ENCODE measurements around the gene SLC4A4.

SLC4A4 gene

GRCh38 chr4:71549516-71550160 lies 210.8 kb downstream of the SLC4A4 start:
- no peak for DNase-seq

GRCh38 chr4:71550220-71551165 lies 211.7 kb downstream of the SLC4A4 start:
- no peak for DNase-seq

- no peak for DNase-seq
These were observed 214.8 kb downstream of the SLC4A4 start for GRCh38 chr4:71553605-71554004.

- no peak for DNase-seq
These were observed 215.2 kb downstream of the SLC4A4 start for GRCh38 chr4:71554025-71554424.

GRCh38 chr4:71558248-71558647 lies 219.4 kb downstream of the SLC4A4 start:
- DNase-seq = no peak

DNA sequence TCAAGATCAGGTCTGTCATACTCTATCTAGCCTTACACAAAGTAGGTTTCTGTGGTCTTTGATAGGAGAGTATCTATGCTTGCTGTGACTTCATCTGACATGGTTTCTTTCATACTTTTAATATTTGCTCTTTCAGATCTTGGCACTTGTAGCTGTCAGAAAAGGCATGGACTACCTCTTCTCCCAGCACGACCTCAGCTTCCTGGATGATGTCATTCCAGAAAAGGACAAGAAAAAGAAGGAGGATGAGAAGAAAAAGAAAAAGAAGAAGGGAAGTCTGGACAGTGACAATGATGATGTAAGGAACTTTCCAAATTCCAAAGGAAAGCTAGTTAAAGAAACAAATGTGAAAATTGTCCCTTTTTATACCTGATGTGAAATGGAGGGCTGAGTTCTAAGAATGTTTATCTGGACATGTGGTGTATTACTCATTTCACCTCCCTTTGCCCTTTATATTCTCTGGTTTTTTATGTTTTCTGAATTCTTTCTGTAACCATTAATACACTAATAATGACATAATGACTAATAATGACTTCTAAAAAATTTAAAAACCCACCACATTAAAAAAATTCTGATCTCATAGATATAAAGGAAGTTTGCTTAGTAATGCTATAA lies 221.2 kb downstream of the SLC4A4 start:
- no peak for DNase-seq

DNA sequence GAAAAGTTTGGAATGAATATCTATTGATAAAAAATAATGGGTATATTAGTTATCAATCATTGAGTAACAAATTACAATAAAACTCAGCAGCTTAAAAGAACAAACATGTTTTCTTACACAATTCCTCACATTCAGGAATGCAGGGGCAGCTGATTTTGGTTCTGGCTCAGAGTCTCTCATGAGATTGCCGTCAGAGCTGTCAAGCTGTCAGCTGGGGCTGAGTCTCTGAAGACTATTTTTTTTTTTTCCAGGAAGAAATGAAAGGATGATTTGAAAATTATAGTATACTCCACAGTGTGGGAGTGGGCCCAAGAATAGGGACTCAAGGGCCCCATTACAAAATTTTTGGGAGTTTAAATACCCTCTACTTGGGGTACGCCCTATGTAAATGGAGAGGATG lies 226.0 kb downstream of the SLC4A4 start:
- DNase-seq = no peak

DNA sequence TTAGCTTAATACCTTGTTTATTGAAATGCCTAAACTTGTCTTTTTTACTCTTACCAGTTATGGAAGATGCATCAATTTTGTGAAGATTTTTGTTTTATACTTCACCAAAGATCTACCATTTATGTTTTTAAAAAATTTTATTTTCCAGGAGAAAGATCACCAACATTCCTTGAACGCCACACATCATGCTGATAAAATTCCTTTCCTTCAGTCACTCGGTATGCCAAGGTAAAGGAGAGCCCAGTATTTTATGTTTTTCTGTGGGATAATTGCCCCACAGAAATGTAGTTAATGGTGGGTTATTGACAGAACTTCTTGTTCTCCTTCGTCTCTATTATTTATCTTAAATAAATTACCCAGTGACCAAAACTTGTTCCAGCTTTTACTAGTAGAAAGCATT lies 228.0 kb downstream of the SLC4A4 start:
- DNase-seq = no peak

GRCh38 chr4:71568131-71568530 lies 229.3 kb downstream of the SLC4A4 start:
- no peak for DNase-seq

GRCh38 chr4:71570492-71570891 lies 231.7 kb downstream of the SLC4A4 start:
- DNase-seq = no peak

- no peak for DNase-seq
These were observed 232.5 kb downstream of the SLC4A4 start for GRCh38 chr4:71571346-71571745.

DNA sequence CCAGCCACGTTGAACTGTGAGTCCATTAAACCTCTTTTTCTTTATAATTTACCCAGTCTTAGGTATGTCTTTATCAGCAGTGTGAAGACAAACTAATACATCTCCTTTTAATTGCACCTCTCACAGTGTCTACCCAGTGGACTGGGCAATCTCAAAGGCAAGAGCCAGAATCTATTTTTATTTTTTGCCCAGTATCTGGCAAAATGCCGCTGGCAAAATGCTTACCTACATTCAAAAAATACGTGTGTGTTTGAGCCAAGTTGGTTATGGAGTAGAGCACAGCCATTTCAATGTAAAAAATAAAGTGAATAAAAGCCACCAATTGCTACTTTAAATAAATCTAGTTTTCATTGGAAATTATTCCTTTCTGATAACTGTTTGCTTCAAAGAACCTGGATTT lies 245.2 kb downstream of the SLC4A4 start:
- no peak for DNase-seq

DNA sequence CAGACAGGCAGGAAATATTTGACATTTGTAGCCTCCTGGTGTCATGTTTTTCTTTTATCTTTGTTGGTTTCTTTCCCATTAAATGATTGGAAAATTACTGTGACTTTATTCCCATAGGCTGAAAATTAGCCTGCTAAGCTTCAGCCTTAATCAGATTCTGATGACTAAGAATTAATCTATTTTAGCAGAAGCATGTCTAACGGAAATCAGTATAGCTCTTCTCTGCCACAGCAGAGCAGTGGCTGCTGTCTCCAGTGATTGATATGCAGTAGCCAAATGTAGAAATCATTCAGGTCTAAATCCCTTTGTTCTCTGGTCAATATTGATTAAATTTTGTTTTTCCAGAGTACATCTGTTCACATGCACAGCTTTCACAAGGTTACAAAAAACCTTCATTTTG lies 245.8 kb downstream of the SLC4A4 start:
- no peak for DNase-seq

GRCh38 chr4:71586087-71586763 lies 247.4 kb downstream of the SLC4A4 start:
- DNase-seq = no peak

GRCh38 chr4:71587995-71588394 lies 249.2 kb downstream of the SLC4A4 start:
- DNase-seq = no peak

- DNase-seq = no peak
These were observed 254.0 kb downstream of the SLC4A4 start for GRCh38 chr4:71592793-71593192.

GRCh38 chr4:71593311-71593710 lies 254.5 kb downstream of the SLC4A4 start:
- DNase-seq = no peak

GRCh38 chr4:71595576-71596108 lies 256.8 kb downstream of the SLC4A4 start:
- no peak for DNase-seq

DNA sequence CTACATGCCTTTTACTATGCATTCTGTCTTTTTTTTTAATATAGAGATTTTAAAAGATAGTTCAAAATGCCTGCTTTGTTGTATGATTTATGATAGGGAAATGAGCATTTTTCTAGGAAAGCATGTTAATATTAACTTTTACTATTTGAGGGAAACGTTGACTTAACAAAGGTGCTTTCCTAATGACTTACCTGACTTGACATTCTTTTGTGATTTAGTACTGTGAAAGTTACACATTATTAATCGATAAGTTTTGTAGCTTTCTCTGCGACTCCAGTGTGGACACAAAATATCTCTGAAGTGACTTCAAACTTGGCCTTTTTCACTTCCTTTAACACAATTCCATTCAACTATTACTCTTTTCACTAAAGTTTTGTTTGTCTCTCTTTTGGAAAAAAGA lies 260.8 kb downstream of the SLC4A4 start:
- DNase-seq = no peak

DNA sequence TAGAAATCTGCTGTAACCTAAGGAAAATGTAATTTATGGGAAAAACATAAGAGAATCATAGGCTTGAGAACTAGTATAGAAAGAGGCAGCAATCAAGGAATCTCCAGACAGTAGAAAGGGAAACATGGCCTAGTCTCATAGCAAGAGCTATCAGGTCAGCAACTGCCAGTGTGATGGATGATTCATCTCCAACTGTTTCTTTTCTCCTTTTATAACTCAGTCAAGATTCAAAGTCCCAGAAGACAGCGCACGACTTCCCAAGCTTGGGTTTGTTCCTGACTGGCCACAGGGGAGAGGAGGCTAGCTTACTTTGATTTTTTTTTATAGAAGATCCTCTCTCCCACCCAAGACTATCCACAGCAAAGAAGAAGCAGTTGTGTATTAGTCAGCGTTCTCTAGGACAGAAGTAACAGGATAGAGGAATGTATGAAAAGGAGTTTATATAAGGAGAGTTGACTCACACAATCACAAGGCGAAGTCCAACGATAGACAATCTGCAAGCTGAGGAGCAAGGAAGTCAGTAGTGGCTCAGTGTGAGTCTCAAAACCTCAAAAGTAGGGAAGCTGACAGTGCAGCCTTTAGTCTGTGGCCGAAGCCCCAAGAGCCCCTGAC lies 263.6 kb downstream of the SLC4A4 start:
- no peak for DNase-seq

DNA sequence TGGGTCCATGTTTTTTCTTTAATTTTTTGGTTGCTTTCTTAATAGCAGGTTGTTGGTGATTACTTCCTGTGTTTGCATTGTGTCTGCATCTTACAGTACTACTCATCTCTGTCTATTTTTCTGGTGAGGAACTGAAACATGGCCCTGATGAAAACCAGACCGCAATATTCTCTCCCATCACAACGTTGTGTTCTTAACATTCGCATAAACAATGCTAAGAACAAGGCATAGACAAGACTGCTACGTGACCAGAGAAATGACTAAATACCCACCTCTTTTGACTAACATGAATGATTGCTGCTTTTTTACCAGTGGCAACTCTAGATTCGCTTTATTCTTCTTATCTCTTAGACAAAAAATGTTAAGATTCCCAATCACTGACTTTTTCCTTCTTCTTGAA lies 266.0 kb downstream of the SLC4A4 start:
- DNase-seq = no peak

- no peak for DNase-seq
These were observed 268.3 kb downstream of the SLC4A4 start for GRCh38 chr4:71607109-71607508.

All from GOT3 (cell line).